ENCODE data around the gene GLUD1.
"Not testable (repeated sequence)": the region's sequence is repeated elsewhere in the genome, so short reads cannot be mapped to it uniquely, and the experiment has no call there.

GLUD1 gene

DNA sequence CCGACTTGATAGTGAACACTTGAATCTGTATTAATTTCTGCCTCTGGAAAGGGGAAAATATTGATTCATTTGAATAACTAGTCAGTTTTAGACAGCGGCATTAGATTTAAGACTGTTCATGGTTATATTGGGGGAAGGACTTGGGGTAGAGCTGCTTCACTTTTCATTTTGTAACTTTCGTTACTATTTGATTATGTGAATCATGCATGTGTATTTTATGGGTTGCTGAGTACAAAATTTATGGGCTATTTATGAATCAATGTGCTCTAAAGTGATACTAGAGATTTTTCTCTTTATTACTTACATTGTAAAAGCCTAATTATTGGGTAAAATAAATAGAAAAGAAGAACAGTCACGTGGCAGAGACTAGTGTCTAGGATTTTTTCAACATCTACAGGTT lies 4.9 kb downstream of the GLUD1 start:
- no peak for DNase-seq

DNA sequence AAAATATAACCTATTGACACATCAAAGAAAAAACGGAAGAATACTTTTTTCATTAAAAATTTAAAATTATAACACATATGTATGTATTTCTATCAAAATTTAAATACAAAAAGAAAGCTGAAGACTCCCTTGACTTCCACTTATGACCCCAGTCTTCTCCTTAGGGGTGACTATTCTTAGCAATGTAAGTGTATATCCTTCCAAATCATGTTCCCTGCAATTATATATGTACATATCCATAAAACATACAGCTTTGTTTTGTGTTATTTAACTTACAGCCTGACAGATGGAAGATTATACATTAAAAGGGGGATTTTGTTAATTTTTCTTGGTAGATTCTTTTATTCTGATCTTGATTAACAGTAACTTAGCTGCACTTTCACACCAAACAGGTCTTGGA lies 9.1 kb downstream of the GLUD1 start:
- no peak for DNase-seq

DNA sequence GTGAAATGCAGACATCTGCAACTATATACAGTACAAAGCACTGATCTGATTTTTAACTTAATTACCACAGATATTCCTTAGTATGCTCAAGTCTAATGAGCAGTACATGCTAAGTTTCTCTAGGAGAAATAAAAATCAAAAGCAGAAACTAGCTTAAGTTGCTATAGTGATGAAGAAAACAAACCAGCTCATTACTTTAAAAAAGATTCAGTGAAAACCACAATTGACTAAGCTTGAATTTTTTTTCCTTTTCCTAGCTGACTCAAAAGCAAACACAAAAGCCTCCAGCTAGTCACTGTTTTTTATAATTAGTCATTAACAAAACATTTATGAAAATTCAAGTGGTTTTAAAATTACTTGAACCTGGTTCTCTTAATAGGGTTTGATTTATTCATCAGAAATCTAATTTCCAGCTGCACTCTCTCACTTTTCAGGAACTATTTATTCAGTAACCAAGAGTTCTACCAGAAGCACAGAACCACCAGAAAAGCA lies 10.3 kb downstream of the GLUD1 start:
- not testable (repeated sequence) for DNase-seq

DNA sequence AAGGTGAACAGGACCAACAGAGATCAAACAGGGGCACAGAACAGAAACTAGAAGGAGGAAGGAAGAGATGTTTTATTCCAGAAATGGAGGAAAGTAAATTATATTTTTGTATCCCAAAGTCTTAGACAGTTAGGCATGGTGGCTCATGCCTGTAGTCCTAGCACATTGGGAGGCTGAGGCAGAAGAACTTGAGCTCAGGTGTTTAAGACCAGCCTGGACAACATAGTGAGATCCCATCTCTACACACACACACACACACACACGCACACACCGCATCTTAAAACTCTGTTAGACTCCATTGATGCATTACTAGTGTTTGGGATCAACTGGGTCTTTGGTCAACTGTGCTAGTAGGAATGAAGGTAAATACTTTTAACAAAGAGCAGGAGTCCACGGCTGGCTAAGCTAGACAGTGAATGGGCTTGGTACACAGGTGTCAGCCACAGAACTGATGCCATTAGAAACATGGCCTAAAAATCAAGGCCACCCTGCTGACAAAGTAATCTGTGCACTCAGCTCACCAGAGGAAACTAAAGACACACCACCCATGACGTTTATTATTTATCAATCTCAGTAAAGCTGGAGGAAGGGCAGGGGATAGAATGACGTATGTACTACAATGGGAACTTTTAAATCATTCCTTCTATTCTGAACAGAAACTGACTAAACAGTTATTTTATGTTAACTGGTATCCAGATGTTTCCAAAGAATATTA lies 10.9 kb downstream of the GLUD1 start:
- DNase-seq = not testable (repeated sequence)

DNA sequence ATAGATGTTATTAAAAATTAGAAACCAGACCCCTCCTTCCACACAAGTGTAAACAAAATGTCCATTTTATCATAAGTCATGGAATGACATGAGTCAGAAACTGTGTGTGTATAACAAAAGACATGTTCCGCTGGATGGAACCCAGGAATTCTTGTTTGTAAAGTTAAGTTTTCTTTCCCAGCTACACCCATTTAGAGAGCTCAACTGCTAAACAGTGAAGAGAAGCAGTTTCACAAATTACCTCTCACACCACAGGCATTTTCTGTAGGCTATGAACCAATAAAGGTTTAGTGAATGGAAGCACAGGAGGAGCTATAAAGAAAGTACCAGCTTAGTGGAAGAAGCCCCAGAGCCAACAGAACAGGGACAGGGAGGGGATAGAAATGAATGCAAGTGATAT lies 12.4 kb downstream of the GLUD1 start:
- DNase-seq = not testable (repeated sequence)

DNA sequence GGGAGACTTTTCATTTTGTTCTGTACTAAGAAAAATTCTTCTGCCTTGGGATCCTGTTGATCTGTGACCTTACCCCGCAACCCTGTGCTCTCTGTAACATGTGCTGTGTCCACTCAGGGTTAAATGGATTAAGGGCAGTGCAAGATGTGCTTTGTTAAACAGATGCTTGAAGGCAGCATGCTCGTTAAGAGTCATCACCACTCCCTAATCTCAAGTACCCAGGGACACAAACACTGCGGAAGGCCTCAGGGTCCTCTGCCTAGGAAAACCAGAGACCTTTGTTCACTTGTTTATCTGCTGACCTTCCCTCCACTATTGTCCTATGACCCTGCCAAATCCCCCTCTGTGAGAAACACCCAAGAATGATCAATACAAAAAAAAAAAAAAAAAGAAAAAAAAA lies 13.1 kb downstream of the GLUD1 start:
- not testable (repeated sequence) for DNase-seq

DNA sequence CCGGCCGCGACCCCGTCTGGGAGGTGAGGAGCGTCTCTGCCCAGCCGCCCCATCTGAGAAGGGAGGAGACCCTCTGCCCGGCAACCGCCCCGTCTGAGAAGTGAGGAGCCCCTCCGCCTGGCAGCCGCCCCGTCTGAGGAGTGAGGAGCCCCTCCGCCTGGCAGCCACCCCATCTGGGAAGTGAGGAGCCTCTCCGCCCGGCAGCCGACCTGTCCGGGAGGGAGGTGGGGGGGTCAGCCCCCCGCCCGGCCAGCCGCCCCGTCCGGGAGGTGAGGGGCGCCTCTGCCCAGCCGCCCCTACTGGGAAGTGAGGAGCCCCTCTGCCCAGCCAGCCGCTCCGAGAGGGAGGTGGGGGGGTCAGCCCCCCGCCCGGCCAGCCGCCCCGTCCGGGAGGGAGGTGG lies 14.0 kb downstream of the GLUD1 start:
- DNase-seq = not testable (repeated sequence)

DNA sequence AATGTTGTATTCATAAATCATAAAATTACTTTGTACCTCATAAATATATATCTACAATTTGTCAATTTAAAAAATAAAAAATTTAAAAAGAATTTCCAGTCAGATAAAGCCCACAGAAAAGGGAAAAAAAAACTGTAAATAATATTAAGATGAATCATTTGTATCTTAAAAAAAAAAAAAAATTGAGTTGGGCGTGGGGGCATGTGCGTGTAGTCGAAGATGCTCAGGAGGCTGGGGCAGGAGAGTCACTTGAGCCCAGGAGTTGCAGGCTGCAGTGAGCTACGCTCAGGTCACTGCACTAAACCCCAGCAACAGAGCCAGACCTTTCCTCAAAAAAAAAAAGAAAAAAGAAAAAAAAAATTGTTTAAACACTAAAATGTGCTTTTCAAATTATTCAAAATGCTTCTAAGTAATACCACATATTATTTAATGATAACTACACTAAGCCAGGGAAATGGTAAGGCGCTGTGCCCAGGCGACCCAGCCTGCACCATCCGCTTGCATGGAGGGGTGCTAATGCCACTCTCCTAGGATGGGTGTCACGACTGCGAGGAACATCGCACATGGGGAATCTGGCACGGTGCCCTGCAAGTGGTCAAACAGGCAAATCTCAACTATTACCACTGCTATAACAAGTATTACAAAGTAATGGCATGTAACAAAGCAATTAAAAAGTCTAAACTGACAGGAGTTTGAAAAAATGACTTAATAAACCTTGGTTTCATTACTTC lies 15.4 kb downstream of the GLUD1 start:
- no peak for DNase-seq

- DNase-seq = not testable (repeated sequence)
Observed at GRCh38 chr10:87076421-87076820, 18.2 kb downstream of the GLUD1 start.

- no peak for DNase-seq
Observed at GRCh38 chr10:87072449-87072848, 22.2 kb downstream of the GLUD1 start.

DNA sequence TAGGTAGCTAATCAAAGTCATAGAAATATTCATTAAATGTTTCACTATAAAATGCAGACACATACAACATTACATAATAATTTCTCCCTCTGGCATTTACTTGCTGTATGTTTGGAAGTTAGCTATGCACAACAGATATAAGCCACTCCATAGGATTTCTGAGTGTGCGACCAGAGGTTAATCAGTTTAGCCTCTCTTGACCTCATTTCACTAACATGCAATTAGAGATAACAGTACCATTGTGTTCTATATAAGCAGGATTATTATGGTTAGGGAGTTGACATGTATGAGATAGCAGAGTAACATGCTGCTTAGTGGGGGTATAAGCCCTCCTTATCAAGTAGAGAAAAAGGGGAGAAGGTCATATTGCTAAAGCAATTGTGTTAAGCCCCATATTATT lies 26.4 kb downstream of the GLUD1 start:
- no peak for DNase-seq

DNA sequence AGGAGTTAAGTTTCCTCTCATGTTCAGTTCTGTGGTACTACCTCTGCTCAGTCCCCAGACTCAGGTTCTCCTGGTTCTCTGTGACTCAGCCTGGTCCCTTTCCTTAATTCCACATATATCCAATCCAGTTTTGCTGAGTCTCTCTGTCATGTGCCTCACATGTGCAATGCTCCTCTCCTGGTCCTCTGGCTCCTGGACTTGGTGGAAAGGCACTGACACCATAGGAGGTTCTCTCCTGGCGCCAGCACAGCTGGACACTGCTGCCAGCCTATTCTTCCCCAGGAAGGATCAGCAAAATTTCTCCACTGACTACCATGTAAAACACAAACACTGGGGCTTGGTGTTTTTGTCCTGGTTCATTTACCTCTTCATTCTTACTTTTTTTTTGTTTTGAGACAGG lies 27.8 kb downstream of the GLUD1 start:
- no peak for DNase-seq

GRCh38 chr10:87066178-87066577 lies 28.5 kb downstream of the GLUD1 start:
- no peak for DNase-seq

DNA sequence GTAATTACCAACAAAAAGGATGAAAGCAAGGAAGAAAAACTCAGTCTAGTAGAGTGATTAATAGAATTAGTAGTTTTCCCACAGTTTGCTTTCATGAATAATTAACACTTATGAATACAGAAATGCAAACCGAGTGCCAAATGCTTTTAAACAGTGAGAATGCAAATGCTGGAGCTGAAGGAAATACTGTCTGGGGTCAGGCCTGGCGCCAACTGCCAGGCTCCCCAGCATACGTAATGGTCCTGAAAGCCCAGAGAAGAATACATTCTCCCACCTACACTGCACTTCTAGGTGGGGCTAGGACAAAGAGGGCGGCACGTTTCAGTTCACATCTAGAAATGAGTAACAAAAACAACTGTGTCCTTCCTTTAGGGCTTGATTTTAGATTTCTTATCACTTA lies 30.0 kb downstream of the GLUD1 start:
- no peak for DNase-seq

GRCh38 chr10:87060280-87060928 lies 34.2 kb downstream of the GLUD1 start:
- DNase-seq = no peak

GRCh38 chr10:87059401-87059800 lies 35.2 kb downstream of the GLUD1 start:
- DNase-seq = no peak

- no peak for DNase-seq
Observed at GRCh38 chr10:87058171-87058570, 36.5 kb downstream of the GLUD1 start.

DNA sequence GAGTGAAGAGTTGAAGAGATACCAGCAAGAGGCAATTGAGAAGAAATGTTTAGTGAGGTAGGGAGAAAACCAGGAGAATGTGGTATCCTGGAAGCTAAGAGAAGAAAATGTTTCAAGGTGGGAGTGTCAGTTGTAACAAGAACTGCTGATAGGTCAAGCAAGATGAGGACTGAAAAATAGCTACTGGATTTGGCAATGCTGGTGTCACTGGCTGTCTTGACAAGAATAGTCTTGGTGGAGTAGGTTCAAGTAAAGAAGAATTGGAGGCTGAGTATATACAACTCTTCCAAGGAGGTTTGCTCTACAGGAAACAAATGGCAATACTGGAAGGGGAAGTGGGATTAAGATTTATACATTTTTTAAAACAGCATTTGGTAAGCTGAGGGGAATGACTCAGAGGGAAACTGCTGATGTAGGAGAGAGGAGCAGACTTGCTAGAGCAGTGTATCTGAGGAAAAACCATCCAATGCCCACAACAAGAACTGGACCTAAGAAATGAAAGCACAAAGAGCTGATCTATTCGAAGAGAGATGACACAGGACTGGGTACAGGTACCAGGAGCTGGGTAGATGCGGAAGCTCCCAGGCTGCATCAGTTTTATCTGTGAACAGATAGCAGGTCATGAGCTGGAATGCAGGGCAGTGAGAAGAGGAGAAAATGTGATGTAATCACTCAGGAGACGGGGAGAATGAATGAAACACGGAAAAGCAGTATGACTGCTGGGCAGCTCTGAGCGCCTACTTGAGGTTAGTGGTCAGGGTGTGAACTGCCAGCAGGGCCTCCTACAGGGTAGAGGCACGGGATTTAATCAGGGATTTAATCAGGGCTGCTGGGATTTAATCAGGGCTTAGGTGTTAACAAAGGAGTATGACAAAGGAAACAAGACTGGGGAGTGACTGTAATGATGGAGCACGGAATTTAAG lies 40.0 kb downstream of the GLUD1 start:
- no peak for DNase-seq

DNA sequence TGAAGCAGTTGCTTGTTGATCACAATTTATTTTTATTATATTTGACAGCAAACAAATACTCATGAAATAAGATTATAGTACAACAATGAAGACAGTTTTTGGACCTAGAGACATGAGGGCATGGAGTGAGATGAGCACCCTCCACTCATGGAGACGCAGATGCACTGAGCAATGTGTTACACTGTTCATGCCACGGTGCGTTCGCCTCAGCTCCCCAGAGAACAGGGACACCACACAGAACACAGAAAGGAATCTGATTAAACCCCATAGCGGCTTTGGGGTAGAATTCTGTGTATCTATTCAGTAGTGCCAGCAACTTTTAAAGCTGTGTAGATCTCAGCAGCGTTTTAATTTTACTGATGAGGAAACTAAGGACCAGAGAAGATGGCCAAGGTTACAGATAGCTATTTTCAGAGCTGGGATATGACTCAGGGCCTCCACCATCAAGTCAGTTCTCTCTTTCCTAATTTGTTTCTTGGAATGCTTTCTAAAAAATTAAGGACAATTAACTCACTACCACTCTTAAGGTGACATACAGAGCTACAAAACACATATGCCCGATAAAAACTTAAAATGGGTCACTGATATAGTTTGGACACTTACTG lies 41.0 kb downstream of the GLUD1 start:
- no peak for DNase-seq

DNA sequence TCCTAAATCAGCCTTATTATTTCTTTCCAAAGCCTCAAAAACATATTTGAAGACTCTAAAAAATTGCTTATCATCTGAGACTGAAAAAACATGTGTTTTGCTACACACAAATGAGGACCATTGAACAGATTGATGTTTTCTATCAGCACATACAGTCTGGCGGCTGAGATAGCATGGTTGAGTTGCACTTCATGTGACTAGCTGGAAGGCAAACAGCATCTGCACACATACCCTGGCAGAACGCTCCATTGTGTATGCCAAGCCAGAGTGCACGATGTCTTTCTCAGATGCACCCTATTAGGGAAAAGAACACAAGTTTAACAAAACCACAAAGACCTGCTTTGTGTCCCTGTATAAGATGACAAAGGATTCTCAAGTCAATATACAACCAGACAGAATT lies 41.5 kb downstream of the GLUD1 start:
- peak; percentile 40 for DNase-seq

- no peak for DNase-seq
Observed at GRCh38 chr10:87045434-87045938, 49.2 kb downstream of the GLUD1 start.

GRCh38 chr10:87043579-87043978 lies 51.1 kb downstream of the GLUD1 start:
- DNase-seq = not testable (repeated sequence)
